ENCODE data around the gene ACR.
"Not testable (repeated sequence)": the region's sequence is repeated elsewhere in the genome, so short reads cannot be mapped to it uniquely, and the experiment has no call there.

DNA sequence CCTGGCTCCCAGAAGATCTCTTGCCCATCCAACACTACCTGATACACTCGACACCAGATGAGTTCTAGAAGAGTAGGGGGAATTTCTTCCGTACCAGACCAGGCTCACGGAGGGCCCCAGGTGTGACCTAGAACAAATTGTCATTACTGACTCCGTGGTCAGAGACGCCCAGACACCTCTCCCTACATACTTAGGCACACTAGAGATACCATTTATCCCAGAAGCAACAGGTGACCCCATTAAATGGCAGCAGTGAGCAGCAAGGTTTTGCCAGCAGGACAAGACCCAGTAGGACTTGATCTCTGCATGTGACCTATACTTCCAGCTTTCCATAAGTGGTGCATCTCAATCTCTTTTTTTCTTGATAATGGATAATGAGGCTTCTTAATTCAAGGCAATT, 2.7 kb downstream of the ACR start:
- TF ChIP-seq, protein P1, sequence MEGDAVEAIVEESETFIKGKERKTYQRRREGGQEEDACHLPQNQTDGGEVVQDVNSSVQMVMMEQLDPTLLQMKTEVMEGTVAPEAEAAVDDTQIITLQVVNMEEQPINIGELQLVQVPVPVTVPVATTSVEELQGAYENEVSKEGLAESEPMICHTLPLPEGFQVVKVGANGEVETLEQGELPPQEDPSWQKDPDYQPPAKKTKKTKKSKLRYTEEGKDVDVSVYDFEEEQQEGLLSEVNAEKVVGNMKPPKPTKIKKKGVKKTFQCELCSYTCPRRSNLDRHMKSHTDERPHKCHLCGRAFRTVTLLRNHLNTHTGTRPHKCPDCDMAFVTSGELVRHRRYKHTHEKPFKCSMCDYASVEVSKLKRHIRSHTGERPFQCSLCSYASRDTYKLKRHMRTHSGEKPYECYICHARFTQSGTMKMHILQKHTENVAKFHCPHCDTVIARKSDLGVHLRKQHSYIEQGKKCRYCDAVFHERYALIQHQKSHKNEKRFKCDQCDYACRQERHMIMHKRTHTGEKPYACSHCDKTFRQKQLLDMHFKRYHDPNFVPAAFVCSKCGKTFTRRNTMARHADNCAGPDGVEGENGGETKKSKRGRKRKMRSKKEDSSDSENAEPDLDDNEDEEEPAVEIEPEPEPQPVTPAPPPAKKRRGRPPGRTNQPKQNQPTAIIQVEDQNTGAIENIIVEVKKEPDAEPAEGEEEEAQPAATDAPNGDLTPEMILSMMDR (conservative IDR thresholded peaks at IDR 0.05; ENCODE audit: low read depth in 2 of 2) = not testable (repeated sequence)
- TF ChIP-seq POLR2AphosphoS5 (IDR thresholded peaks at IDR 0.05; ENCODE audit: low read depth); EZH2phosphoT487 (IDR thresholded peaks at IDR 0.05; ENCODE audit: unreplicated experiment); NANOG (IDR thresholded peaks at IDR 0.05; ENCODE audit: borderline replicate concordance): not testable (repeated sequence)
